Measurements from ENCODE around the gene ICOSLG.
"Not testable (repeated sequence)": the region's sequence is repeated elsewhere in the genome, so short reads cannot be mapped to it uniquely, and the experiment has no call there.

The ICOSLG gene

GRCh38 chr21:44263768-44264167 is 23.0 kb upstream of the ICOSLG start:
- DNase-seq (ENCODE audit: low read depth): no peak

GRCh38 chr21:44263221-44263760 is 22.5 kb upstream of the ICOSLG start:
- DNase-seq (ENCODE audit: low read depth): no peak

GRCh38 chr21:44262338-44263056 is 21.8 kb upstream of the ICOSLG start:
- DNase-seq (ENCODE audit: low read depth): no peak

- DNase-seq (ENCODE audit: low read depth): no peak
These were observed 21.0 kb upstream of the ICOSLG start, which contains the start of gene DNMT3L for GRCh38 chr21:44261675-44262295. Gene DNMT3L, minus strand, starts transcription at chr21:44261897. Its CDS starts 638 bp downstream, at chr21:44261259.

GRCh38 chr21:44260791-44261631 is 20.3 kb upstream of the ICOSLG start:
- no peak for DNase-seq (ENCODE audit: low read depth)

- DNase-seq (ENCODE audit: low read depth): no peak
These were observed 19.3 kb upstream of the ICOSLG start for GRCh38 chr21:44260066-44260465.

- DNase-seq (ENCODE audit: low read depth): no peak
These were observed 18.5 kb upstream of the ICOSLG start for GRCh38 chr21:44259082-44259705.

GRCh38 chr21:44258056-44258725 is 17.4 kb upstream of the ICOSLG start:
- DNase-seq (ENCODE audit: low read depth): no peak

GRCh38 chr21:44255511-44255981 is 14.8 kb upstream of the ICOSLG start:
- DNase-seq (ENCODE audit: low read depth): peak; percentile 41

- peak; percentile 16 for DNase-seq (ENCODE audit: low read depth)
These were observed 13.3 kb upstream of the ICOSLG start for GRCh38 chr21:44253832-44254710.

GRCh38 chr21:44249204-44250037 is 8.7 kb upstream of the ICOSLG start:
- DNase-seq (ENCODE audit: low read depth): not testable (repeated sequence)

GRCh38 chr21:44247904-44248303 is 7.2 kb upstream of the ICOSLG start:
- not testable (repeated sequence) for DNase-seq (ENCODE audit: low read depth)

- not testable (repeated sequence) for DNase-seq (ENCODE audit: low read depth)
These were observed 3.2 kb upstream of the ICOSLG start for GRCh38 chr21:44243980-44244379.

GRCh38 chr21:44241281-44241680 is 538 bp upstream of the ICOSLG start:
- DNase-seq (ENCODE audit: low read depth): not testable (repeated sequence)

- DNase-seq (ENCODE audit: low read depth): not testable (repeated sequence)
These were observed 390 bp downstream of the ICOSLG start for GRCh38 chr21:44240353-44240752.

- DNase-seq (ENCODE audit: low read depth): not testable (repeated sequence)
These were observed 11.2 kb downstream of the ICOSLG start for GRCh38 chr21:44229561-44229960.

- DNase-seq (ENCODE audit: low read depth): not testable (repeated sequence)
These were observed 12.6 kb downstream of the ICOSLG start for GRCh38 chr21:44228109-44228508.

GRCh38 chr21:44227614-44228013 is 13.1 kb downstream of the ICOSLG start:
- not testable (repeated sequence) for DNase-seq (ENCODE audit: low read depth)

GRCh38 chr21:44225605-44226004 is 15.1 kb downstream of the ICOSLG start:
- DNase-seq (ENCODE audit: low read depth): not testable (repeated sequence)

Measured in EH (cell line).